Neuronal stem cell (in vitro differentiated cells): ENCODE measurements around the gene CBR3.

Source experiments
- DNase-seq: peaks from one replicate; pipeline ENCODE4 v3.0.0-alpha.2; 2013; ENCODE audit warnings: low spot score
- H2AFZ ChIP-seq: one replicate; pipeline ENCODE4 v1.6.1; 2013; ENCODE audit warnings: mild to moderate bottlenecking, low read length, inconsistent platforms
- H2AK5ac ChIP-seq: 2 replicates; pipeline ENCODE4 v1.6.1; 2013; ENCODE audit warnings: low read depth, mild to moderate bottlenecking, inconsistent platforms, low read length, moderate library complexity, mixed read lengths
- H2BK120ac ChIP-seq: 2 replicates; pipeline ENCODE4 v1.6.1; 2013; ENCODE audit warnings: low read depth, mild to moderate bottlenecking, inconsistent platforms, low read length, moderate library complexity, mixed read lengths
- H2BK12ac ChIP-seq: one replicate; pipeline ENCODE4 v1.6.1; 2013; ENCODE audit warnings: low read length, inconsistent platforms
- H2BK15ac ChIP-seq: 2 replicates; pipeline ENCODE4 v1.6.1; 2013; ENCODE audit warnings: mild to moderate bottlenecking, low read length, inconsistent platforms, mixed read lengths
- H2BK5ac ChIP-seq: one replicate; pipeline ENCODE4 v1.6.1; 2013; ENCODE audit warnings: inconsistent platforms, mild to moderate bottlenecking, low read length, moderate library complexity
- H3K14ac ChIP-seq: one replicate; pipeline ENCODE4 v1.6.1; 2013; ENCODE audit warnings: low read length, inconsistent platforms
- H3K18ac ChIP-seq: 2 replicates; pipeline ENCODE4 v1.6.1; 2013; ENCODE audit warnings: low read length, inconsistent platforms
- H3K23ac ChIP-seq: 2 replicates; pipeline ENCODE4 v1.6.1; 2013; ENCODE audit warnings: low read depth, mild to moderate bottlenecking, mixed read lengths, low read length, inconsistent platforms; ENCODE audit not compliant: poor library complexity
- H3K27ac ChIP-seq: replicated peaks from 3 replicates; pipeline ENCODE4 v1.5.1; 2013; ENCODE audit warnings: low read length, inconsistent platforms
- H3K27me3 ChIP-seq, 3 experiments: 2 replicates each; pipeline ENCODE4 v1.6.1; 2013; ENCODE audit warnings: low read length in 3 of 3, mild to moderate bottlenecking in 2 of 3, inconsistent platforms in 1 of 3, low read depth in 1 of 3, mixed read lengths in 1 of 3, moderate library complexity in 1 of 3; ENCODE audit not compliant: control insufficient read depth in 3 of 3, insufficient read depth in 3 of 3
- H3K36me3 ChIP-seq, 2 donors: replicated peaks in 1 of 2; 2 replicates each; pipeline ENCODE4 v1.6.1; 2013; ENCODE audit warnings: low read length in 2 of 2; ENCODE audit not compliant: control insufficient read depth in 2 of 2, insufficient read depth in 2 of 2
- H3K4ac ChIP-seq: 2 replicates; pipeline ENCODE4 v1.6.1; 2013; ENCODE audit warnings: inconsistent platforms, mild to moderate bottlenecking, low read length, moderate library complexity
- H3K4me1 ChIP-seq, 2 donors: 1 replicate in 1 of 2; 2 replicates in 1 of 2; pipeline ENCODE4 v1.6.1; 2013; ENCODE audit warnings: low read length in 2 of 2, low read depth in 1 of 2; ENCODE audit not compliant: control insufficient read depth in 2 of 2, insufficient read depth in 1 of 2
- H3K4me2 ChIP-seq: one replicate; pipeline ENCODE4 v1.6.1; 2013; ENCODE audit warnings: mild to moderate bottlenecking, low read length, inconsistent platforms; ENCODE audit not compliant: insufficient read depth, poor library complexity, severe bottlenecking
- H3K4me3 ChIP-seq, 2 donors: 2 replicates each; pipeline ENCODE4 v1.5.1; 2013; ENCODE audit warnings: low read length in 2 of 2, mild to moderate bottlenecking in 2 of 2, inconsistent platforms in 1 of 2, moderate library complexity in 1 of 2
- H3K79me1 ChIP-seq: one replicate; pipeline ENCODE4 v1.6.1; 2013; ENCODE audit warnings: low read depth, mild to moderate bottlenecking, inconsistent platforms, low read length, moderate library complexity
- H3K9ac ChIP-seq: one replicate; pipeline ENCODE4 v1.6.1; 2013; ENCODE audit warnings: mild to moderate bottlenecking, low read depth, low read length, inconsistent platforms; ENCODE audit not compliant: poor library complexity
- H3K9me3 ChIP-seq, 2 donors: replicated peaks in 1 of 2; 2 replicates each; pipeline versions ENCODE3 to v1.6.1; 2013; ENCODE audit warnings: low read length in 2 of 2, mild to moderate bottlenecking in 2 of 2, inconsistent platforms in 1 of 2, low read depth in 1 of 2, mixed read lengths in 1 of 2, moderate library complexity in 1 of 2; ENCODE audit not compliant: control insufficient read depth in 2 of 2, insufficient read depth in 1 of 2
- H4K8ac ChIP-seq: one replicate; pipeline ENCODE4 v1.6.1; 2013; ENCODE audit warnings: low read depth, mild to moderate bottlenecking, inconsistent platforms, low read length, moderate library complexity
- H4K91ac ChIP-seq: one replicate; pipeline ENCODE4 v1.6.1; 2013; ENCODE audit warnings: low read length, low read depth, mild to moderate bottlenecking, inconsistent platforms; ENCODE audit not compliant: poor library complexity
- WGBS, 2 donors: extraction: QIAGEN DNeasy Blood & Tissue Kit; methylation state at CpG; one replicate each; pipeline ENCODE4 v1.1.7; 2013; ENCODE audit warnings: missing lambda C conversion rate in 2 of 2, mixed read lengths in 1 of 2; ENCODE audit not compliant: insufficient read length in 2 of 2, insufficient replicate concordance in 1 of 2; ENCODE audit errors: extremely low coverage in 2 of 2; 5-methylcytosine and 5-hydroxymethylcytosine counted together

Gene CBR3

DNA sequence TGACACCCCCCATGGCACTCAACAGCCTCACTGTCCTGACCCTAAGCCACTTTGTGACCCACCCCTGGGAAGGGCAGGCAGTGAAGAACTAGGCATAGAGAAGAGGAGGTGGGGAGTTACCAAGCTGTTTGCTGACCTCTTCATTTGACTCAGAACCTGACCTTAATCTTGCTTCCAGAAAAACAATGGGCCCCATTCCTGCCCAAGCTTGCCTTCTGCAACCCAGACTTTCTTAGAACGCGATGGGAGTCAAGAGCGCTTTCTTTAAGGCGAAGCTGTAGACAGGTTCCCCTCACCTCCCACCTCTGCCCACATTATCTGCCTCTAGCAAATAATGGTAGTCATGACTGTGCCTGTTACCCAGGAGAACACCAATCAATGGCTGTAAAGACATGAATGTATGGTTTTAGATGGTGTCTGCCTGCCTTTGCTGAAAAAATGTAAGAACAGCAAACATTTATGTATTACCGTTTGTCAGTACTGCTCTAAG lies 8.2 kb upstream of the CBR3 start:
- no peak overlapping the region for H3K4me3 ChIP-seq
- H3K9me3 ChIP-seq = no peaks in the 10 kb centered on the region
- H3K23ac ChIP-seq = no peak overlapping the region
- no peak overlapping the region for H2AK5ac ChIP-seq
- H2BK12ac ChIP-seq = no peak overlapping the region
- H3K27me3 ChIP-seq = peaks cover 0 to 16% (median 4%) of the 10 kb centered on the region in 3 experiments
- H3K36me3 ChIP-seq = no peaks in the 10 kb centered on the region
- no peak overlapping the region for H2AFZ ChIP-seq
- no peak overlapping the region for H2BK5ac ChIP-seq
- no peak overlapping the region for H2BK120ac ChIP-seq
- H3K9ac ChIP-seq = no peak overlapping the region
- DNase-seq = no peak
- no CpG with 5 or more reads among the region's 5 CpGs for WGBS, 2 donors
- no peak overlapping the region for H3K27ac ChIP-seq
- H3K14ac ChIP-seq = no peak overlapping the region
- H4K8ac ChIP-seq = no peak overlapping the region
- H4K91ac ChIP-seq = no peak overlapping the region
- no peak overlapping the region for H3K18ac ChIP-seq
- no peaks in the 10 kb centered on the region for H3K79me1 ChIP-seq
- H3K4me2 ChIP-seq = no peak overlapping the region
- no peak overlapping the region for H2BK15ac ChIP-seq
- no peak overlapping the region for H3K4ac ChIP-seq
- peaks cover 0 to 2% of the 10 kb centered on the region in 2 donors for H3K4me1 ChIP-seq

DNA sequence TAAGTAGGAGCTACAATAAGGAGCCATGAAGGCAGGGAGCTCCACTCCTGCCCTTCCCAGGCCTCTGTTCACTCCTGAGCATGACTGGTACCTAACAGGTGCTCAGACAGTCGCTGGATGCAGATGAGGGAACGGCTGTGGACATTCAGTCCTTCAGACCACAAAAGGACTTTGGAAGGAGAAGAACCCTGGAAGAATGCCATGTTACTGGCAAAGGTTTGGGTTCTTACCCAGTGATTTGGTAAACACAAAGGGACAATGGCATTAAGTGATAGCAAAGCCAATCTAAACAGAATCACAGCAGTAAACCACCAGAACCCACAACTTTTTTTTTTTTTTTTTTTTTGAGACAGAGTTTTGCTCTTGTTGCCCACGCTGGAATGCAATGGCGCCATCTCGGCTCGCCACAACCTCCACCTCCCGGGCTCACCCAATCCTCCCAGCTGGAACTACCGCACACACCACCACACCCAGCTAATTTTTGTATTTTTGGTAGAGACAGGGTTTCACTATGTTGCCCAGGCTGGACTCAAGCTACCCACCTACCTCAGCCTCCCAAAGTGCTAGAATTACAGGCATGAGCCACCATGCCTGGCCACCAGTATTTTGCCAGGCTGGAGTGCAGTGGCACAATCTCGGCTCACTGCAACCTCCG lies 7.5 kb upstream of the CBR3 start:
- H3K9me3 ChIP-seq = no peaks in the 10 kb centered on the region
- no peak overlapping the region for H2BK15ac ChIP-seq
- no peak overlapping the region for H3K18ac ChIP-seq
- no peak overlapping the region for H2AK5ac ChIP-seq
- H2AFZ ChIP-seq = no peak overlapping the region
- no peak overlapping the region for H4K8ac ChIP-seq
- no peak overlapping the region for H3K23ac ChIP-seq
- H2BK120ac ChIP-seq = no peak overlapping the region
- WGBS, 2 donors = no CpG with 5 or more reads among the region's 10 CpGs
- no peak overlapping the region for H3K4ac ChIP-seq
- H3K27me3 ChIP-seq = peaks cover 0 to 21% (median 6%) of the 10 kb centered on the region in 3 experiments
- no peak overlapping the region for H3K9ac ChIP-seq
- no peak overlapping the region for H2BK12ac ChIP-seq
- no peak overlapping the region for H4K91ac ChIP-seq
- peaks cover 0 to 2% of the 10 kb centered on the region in 2 donors for H3K4me1 ChIP-seq
- no peak overlapping the region for H3K4me2 ChIP-seq
- no peaks in the 10 kb centered on the region for H3K36me3 ChIP-seq
- no peak overlapping the region for H3K14ac ChIP-seq
- no peak for DNase-seq
- H3K4me3 ChIP-seq = no peak overlapping the region
- no peak overlapping the region for H2BK5ac ChIP-seq
- no peak overlapping the region for H3K27ac ChIP-seq
- no peaks in the 10 kb centered on the region for H3K79me1 ChIP-seq

- no peak overlapping the region for H2BK12ac ChIP-seq
- no peak overlapping the region for H3K23ac ChIP-seq
- peaks cover 0 to 27% (median 11%) of the 10 kb centered on the region in 3 experiments for H3K27me3 ChIP-seq
- no peak for DNase-seq
- H2BK5ac ChIP-seq = no peak overlapping the region
- H4K8ac ChIP-seq = no peak overlapping the region
- no peak overlapping the region for H2AFZ ChIP-seq
- H2BK15ac ChIP-seq = no peak overlapping the region
- H3K4me2 ChIP-seq = no peak overlapping the region
- no CpG with 5 or more reads among the region's 5 CpGs for WGBS, 2 donors
- no peak overlapping the region for H3K14ac ChIP-seq
- no peak overlapping the region for H2AK5ac ChIP-seq
- peaks cover 0 to 2% of the 10 kb centered on the region in 2 donors for H3K9me3 ChIP-seq
- H3K79me1 ChIP-seq = no peaks in the 10 kb centered on the region
- H3K9ac ChIP-seq = no peak overlapping the region
- no peak overlapping the region for H3K4me3 ChIP-seq
- H3K27ac ChIP-seq = no peak overlapping the region
- no peak overlapping the region for H2BK120ac ChIP-seq
- no peak overlapping the region for H3K18ac ChIP-seq
- H3K36me3 ChIP-seq = no peaks in the 10 kb centered on the region
- peaks cover 0 to 2% of the 10 kb centered on the region in 2 donors for H3K4me1 ChIP-seq
- no peak overlapping the region for H3K4ac ChIP-seq
- H4K91ac ChIP-seq = no peak overlapping the region
Observed at GRCh38 chr21:36127977-36128376, 6.9 kb upstream of the CBR3 start.

- no peak overlapping the region for H3K4ac ChIP-seq
- no peak overlapping the region for H2AFZ ChIP-seq
- H3K23ac ChIP-seq = no peak overlapping the region
- H2BK15ac ChIP-seq = no peak overlapping the region
- no peak overlapping the region for H3K18ac ChIP-seq
- no peak overlapping the region for H3K27ac ChIP-seq
- no CpG with 5 or more reads among the region's 2 CpGs for WGBS, 2 donors
- no peak overlapping the region for H2AK5ac ChIP-seq
- no peaks in the 10 kb centered on the region for H3K36me3 ChIP-seq
- H3K9me3 ChIP-seq = peaks cover 0 to 2% of the 10 kb centered on the region in 2 donors
- no peak overlapping the region for H3K9ac ChIP-seq
- H3K4me2 ChIP-seq = no peak overlapping the region
- H4K91ac ChIP-seq = no peak overlapping the region
- H4K8ac ChIP-seq = no peak overlapping the region
- H3K27me3 ChIP-seq = peaks cover 0 to 39% (median 16%) of the 10 kb centered on the region in 3 experiments
- no peak overlapping the region for H3K4me3 ChIP-seq
- no peaks in the 10 kb centered on the region for H3K79me1 ChIP-seq
- peaks cover 0 to 2% of the 10 kb centered on the region in 2 donors for H3K4me1 ChIP-seq
- H2BK5ac ChIP-seq = no peak overlapping the region
- H2BK120ac ChIP-seq = no peak overlapping the region
- H3K14ac ChIP-seq = no peak overlapping the region
- H2BK12ac ChIP-seq = no peak overlapping the region
- DNase-seq = no peak
Observed at GRCh38 chr21:36129219-36129618, 5.7 kb upstream of the CBR3 start.
